Calu3 (cell line): ENCODE measurements around the gene KIF25. TPM values are rescaled to one million over a fixed set of nuclear protein-coding genes. Genes with fewer than 3 reads are reported as not detected.

ENCODE experiments used
- Bru-seq: library from RNA; stranded (reverse); fragments of 400-500 nt; gene quantifications from one replicate; lab custom pipeline; 2021; lab: Mats Ljungman, UMichigan
- BruChase-seq, 2 experiments: library from RNA; stranded (reverse); fragments of 400-500 nt; gene quantifications; one replicate each; lab custom pipeline; 2021; lab: Mats Ljungman, UMichigan
- BruUV-seq: library from RNA; stranded (reverse); fragments of 400-500 nt; replicated peaks from 2 replicates; lab custom pipeline; 2021; lab: Mats Ljungman, UMichigan
- CTCF ChIA-PET: fragments of 300-600 bp; sonication (Branson Sonifier 250); formaldehyde crosslinking; loops from one replicate; lab custom pipeline; 2022; ENCODE audit warnings: antibody characterized with exemption; lab: Charles Lee
- DNase-seq: peaks from one replicate; pipeline ENCODE4 v3.0.0; 2022
- H3K27ac Mint-ChIP-seq: one replicate; pipeline ENCODE4 v1.8.0; 2022; ENCODE audit warnings: mixed read lengths; ENCODE audit not compliant: unreplicated experiment
- H3K27me3 Mint-ChIP-seq: one replicate; pipeline ENCODE4 v1.8.0; 2022; ENCODE audit warnings: mixed read lengths; ENCODE audit not compliant: unreplicated experiment
- H3K36me3 Mint-ChIP-seq: one replicate; pipeline ENCODE4 v1.8.0; 2022; ENCODE audit warnings: mild to moderate bottlenecking, moderate library complexity, mixed read lengths; ENCODE audit not compliant: insufficient read depth, unreplicated experiment
- H3K4me1 Mint-ChIP-seq: one replicate; pipeline ENCODE4 v1.8.0; 2022; ENCODE audit warnings: mild to moderate bottlenecking, low read depth, mixed read lengths; ENCODE audit not compliant: unreplicated experiment
- H3K4me3 Mint-ChIP-seq: one replicate; pipeline ENCODE4 v1.8.0; 2022; ENCODE audit warnings: mild to moderate bottlenecking, low read depth, moderate library complexity, mixed read lengths; ENCODE audit not compliant: unreplicated experiment
- H3K9me3 Mint-ChIP-seq: one replicate; pipeline ENCODE4 v1.8.0; 2022; ENCODE audit warnings: low read depth, mixed read lengths; ENCODE audit not compliant: unreplicated experiment
- CTCF ChIP-seq: fragments of 200-600 bp; IDR thresholded peaks from one replicate; pipeline ENCODE4 v1.8.0; 2022; ENCODE audit warnings: antibody characterized with exemption; ENCODE audit not compliant: unreplicated experiment
- intact Hi-C: fragments of 100-400 bp; cut with micrococcal nuclease; formaldehyde crosslinking; loops from one replicate; pipeline ENCODE4 v1.10.0; 2022; ENCODE audit not compliant: unreplicated experiment
- long read RNA-seq: library from polyadenylated mRNA; stranded (forward); transcript quantifications from one replicate; pipeline ENCODE4 v2.0.0, GENCODE V29; 2022
- total RNA-seq: library from RNA; stranded (reverse); gene quantifications from 2 replicates; pipeline ENCODE4 v1.2.3, GENCODE V29; 2022

KIF25 gene
- total RNA-seq (not detected in 2 replicates), Bru-seq, nascent RNA (percentile 12 among the genes with signal in this experiment), BruChase-seq, experiment 1, labeled RNA remaining after a 6-hour chase (percentile 16 among the genes with signal in this experiment), BruChase-seq, experiment 2, labeled RNA remaining after a 2-hour chase (percentile 15 among the genes with signal in this experiment)
- long read RNA-seq = 0 reads

GRCh38 chr6:167997642-167998041, at the start of gene KIF25:
TSS of gene KIF25 (plus strand) at chr6:167997671. CDS start at chr6:168029586, 31,915 bp downstream.
- Mint-ChIP-seq H3K9me3 (no peaks in the 10 kb centered on the region), H3K27ac (no peak within 1 kb of the TSS), H3K4me3 (no peak within 1 kb of the TSS), H3K36me3 (no peaks in the 10 kb centered on the region), H3K4me1 (no peaks in the 10 kb centered on the region), H3K27me3 (peaks cover 76% of the 10 kb centered on the region)
- BruUV-seq = no TSS peak
- TF ChIP-seq CTCF = no peak
- CTCF ChIA-PET = no interaction called here
- DNase-seq = no peak
- intact Hi-C loops = no loop called here

- no peak overlapping the region for H3K4me3 Mint-ChIP-seq
- no peak overlapping the region for H3K27ac Mint-ChIP-seq
These were observed 49.8 kb upstream of the KIF25 start for GRCh38 chr6:167947716-167948115.

GRCh38 chr6:167948716-167949115, 48.8 kb upstream of the KIF25 start:
- H3K36me3 Mint-ChIP-seq = peaks cover 56% of the 10 kb centered on the region
- H3K27ac Mint-ChIP-seq = peak overlapping the region; percentile 6
- H3K9me3 Mint-ChIP-seq = no peaks in the 10 kb centered on the region
- CTCF ChIA-PET = no interaction called here
- intact Hi-C loops = no loop called here
- H3K27me3 Mint-ChIP-seq = no peaks in the 10 kb centered on the region
- DNase-seq = no peak
- no peak overlapping the region for H3K4me3 Mint-ChIP-seq
- no peak for TF ChIP-seq CTCF
- no peaks in the 10 kb centered on the region for H3K4me1 Mint-ChIP-seq
- no TSS peak for BruUV-seq

More at GRCh38 chr6:167947716-167948115, 49.8 kb upstream of the KIF25 start:
- BruUV-seq = no TSS peak
- CTCF ChIA-PET = interaction anchor here (0.7 kb wide), 1 partner anchor 364 kb away, joined by 3 read pairs; no protein-coding TSS in a partner anchor
- intact Hi-C loops = no loop called here
- Mint-ChIP-seq H3K9me3 (no peaks in the 10 kb centered on the region), H3K36me3 (peaks cover 56% of the 10 kb centered on the region), H3K4me1 (no peaks in the 10 kb centered on the region), H3K27me3 (no peaks in the 10 kb centered on the region)
- no peak for TF ChIP-seq CTCF
- no peak for DNase-seq

GRCh38 chr6:167949121-167949684, 48.3 kb upstream of the KIF25 start:
- H3K27ac Mint-ChIP-seq = no peak overlapping the region
- no TSS peak for BruUV-seq
- H3K4me3 Mint-ChIP-seq = no peak overlapping the region
- CTCF ChIA-PET = no interaction called here
- H3K27me3 Mint-ChIP-seq = no peaks in the 10 kb centered on the region
- peaks cover 57% of the 10 kb centered on the region for H3K36me3 Mint-ChIP-seq
- no peak for DNase-seq
- no peaks in the 10 kb centered on the region for H3K9me3 Mint-ChIP-seq
- intact Hi-C loops = no loop called here
- peaks cover 2% of the 10 kb centered on the region for H3K4me1 Mint-ChIP-seq
- TF ChIP-seq CTCF = no peak
